Measurements from ENCODE around the gene SOX3.

SOX3 gene

GRCh38 chrX:140509468-140510305 lies 4.8 kb upstream of the SOX3 start:
- Histone ChIP-seq H3K79me2 (ENCODE audit: low read length) (no peaks in the 10 kb centered on the region), H4K20me1 (ENCODE audit: insufficient read depth, low read length) (no peaks in the 10 kb centered on the region), H3K27me3 (replicated peaks; ENCODE audit: insufficient read depth, low read length) (no peaks in the 10 kb centered on the region), H3K9ac (ENCODE audit: low read length) (no peak overlapping the region), H3K9me2 (replicated peaks; ENCODE audit: insufficient read depth, low read length) (no peaks in the 10 kb centered on the region), H3K4me1 (ENCODE audit: low read length) (no peaks in the 10 kb centered on the region), H3K4me3 (ENCODE audit: low read length) (no peak overlapping the region), H3K27ac (ENCODE audit: low read length) (no peak overlapping the region), H3K4me2 (ENCODE audit: low read depth, low read length) (no peak overlapping the region), H2AFZ (ENCODE audit: low read length) (no peak overlapping the region), H3F3A (ENCODE audit: insufficient read depth, low read length) (no peaks in the 10 kb centered on the region), H3K9me3 (replicated peaks; ENCODE audit: insufficient read depth, low read length) (no peaks in the 10 kb centered on the region), H3K36me3 (replicated peaks; ENCODE audit: insufficient read depth, low read length) (no peaks in the 10 kb centered on the region)
- DNase-seq = no peak
- no peak for TF ChIP-seq EZH2phosphoT487 (IDR thresholded peaks at IDR 0.05; ENCODE audit: low read length)
- TF ChIP-seq EZH2 (optimal IDR thresholded peaks at IDR 0.05; ENCODE audit: low read depth, low read length) = no peak
- TF ChIP-seq CTCF (IDR thresholded peaks at IDR 0.05; ENCODE audit: low read length) = no peak

GRCh38 chrX:140508958-140509357 lies 4.1 kb upstream of the SOX3 start:
- no peaks in the 10 kb centered on the region for H3F3A ChIP-seq (ENCODE audit: insufficient read depth, low read length)

GRCh38 chrX:140507982-140508305 lies 3.1 kb upstream of the SOX3 start:
- Histone ChIP-seq H3K9me2 (replicated peaks; ENCODE audit: insufficient read depth, low read length) (no peaks in the 10 kb centered on the region), H3K9me3 (replicated peaks; ENCODE audit: insufficient read depth, low read length) (no peaks in the 10 kb centered on the region), H4K20me1 (ENCODE audit: insufficient read depth, low read length) (no peaks in the 10 kb centered on the region), H3K79me2 (ENCODE audit: low read length) (no peaks in the 10 kb centered on the region), H3K36me3 (replicated peaks; ENCODE audit: insufficient read depth, low read length) (no peaks in the 10 kb centered on the region), H2AFZ (ENCODE audit: low read length) (no peak overlapping the region), H3K27me3 (replicated peaks; ENCODE audit: insufficient read depth, low read length) (no peaks in the 10 kb centered on the region), H3F3A (ENCODE audit: insufficient read depth, low read length) (no peaks in the 10 kb centered on the region), H3K9ac (ENCODE audit: low read length) (no peak overlapping the region), H3K27ac (ENCODE audit: low read length) (no peak overlapping the region), H3K4me2 (ENCODE audit: low read depth, low read length) (no peak overlapping the region), H3K4me3 (ENCODE audit: low read length) (no peak overlapping the region), H3K4me1 (ENCODE audit: low read length) (no peaks in the 10 kb centered on the region)
- TF ChIP-seq EZH2 (optimal IDR thresholded peaks at IDR 0.05; ENCODE audit: low read depth, low read length) (no peak), EZH2phosphoT487 (IDR thresholded peaks at IDR 0.05; ENCODE audit: low read length) (no peak), CTCF (IDR thresholded peaks at IDR 0.05; ENCODE audit: low read length) (no peak)
- DNase-seq = no peak

More at GRCh38 chrX:140508958-140509357, 4.1 kb upstream of the SOX3 start:
- no peak overlapping the region for H2AFZ ChIP-seq (ENCODE audit: low read length)
- H4K20me1 ChIP-seq (ENCODE audit: insufficient read depth, low read length) = no peaks in the 10 kb centered on the region
- H3K27me3 ChIP-seq (replicated peaks; ENCODE audit: insufficient read depth, low read length) = no peaks in the 10 kb centered on the region
- no peak overlapping the region for H3K9ac ChIP-seq (ENCODE audit: low read length)
- H3K4me2 ChIP-seq (ENCODE audit: low read depth, low read length) = no peak overlapping the region
- no peaks in the 10 kb centered on the region for H3K9me3 ChIP-seq (replicated peaks; ENCODE audit: insufficient read depth, low read length)
- no peak for TF ChIP-seq EZH2 (optimal IDR thresholded peaks at IDR 0.05; ENCODE audit: low read depth, low read length)
- H3K79me2 ChIP-seq (ENCODE audit: low read length) = no peaks in the 10 kb centered on the region
- H3K4me1 ChIP-seq (ENCODE audit: low read length) = no peaks in the 10 kb centered on the region
- no peak for DNase-seq
- H3K36me3 ChIP-seq (replicated peaks; ENCODE audit: insufficient read depth, low read length) = no peaks in the 10 kb centered on the region
- no peaks in the 10 kb centered on the region for H3K9me2 ChIP-seq (replicated peaks; ENCODE audit: insufficient read depth, low read length)
- no peak overlapping the region for H3K4me3 ChIP-seq (ENCODE audit: low read length)
- no peak overlapping the region for H3K27ac ChIP-seq (ENCODE audit: low read length)

Measured in MM.1S (cell line).